ENCODE results near the gene LRP4.
A peak's percentile ranks its signal among the peaks of the same experiment; 100 is the strongest.
"Not testable (repeated sequence)": the region's sequence is repeated elsewhere in the genome, so short reads cannot be mapped to it uniquely, and the experiment has no call there.

LRP4 gene

GRCh38 chr11:46918083-46918787, at the start of gene LRP4:
Gene LRP4, minus strand, starts transcription at chr11:46918550. Its CDS starts 171 bp downstream, at chr11:46918379.
- DNase-seq = no peak
- in situ Hi-C loops (cut with MboI; ENCODE audit: low pct_unique_long_range_greater_than_20kb, low sequenced_read_pairs) = no loop called here

GRCh38 chr11:46967962-46968361, 49.6 kb upstream of the LRP4 start:
- peak; percentile 15 for DNase-seq
- in situ Hi-C loops (cut with MboI; ENCODE audit: low pct_unique_long_range_greater_than_20kb, low sequenced_read_pairs) = no loop called here

GRCh38 chr11:46966773-46967172, 48.4 kb upstream of the LRP4 start:
- in situ Hi-C loops (cut with MboI; ENCODE audit: low pct_unique_long_range_greater_than_20kb, low sequenced_read_pairs) = no loop called here
- no peak for DNase-seq

GRCh38 chr11:46963844-46964243, 45.5 kb upstream of the LRP4 start:
- DNase-seq = no peak
- in situ Hi-C loops (cut with MboI; ENCODE audit: low pct_unique_long_range_greater_than_20kb, low sequenced_read_pairs) = no loop called here

- DNase-seq; in situ Hi-C loops (cut with MboI; ENCODE audit: low pct_unique_long_range_greater_than_20kb, low sequenced_read_pairs): not testable (repeated sequence)
These were observed 43.5 kb upstream of the LRP4 start for GRCh38 chr11:46961886-46962285.

GRCh38 chr11:46961041-46961440, 42.7 kb upstream of the LRP4 start:
- in situ Hi-C loops (cut with MboI; ENCODE audit: low pct_unique_long_range_greater_than_20kb, low sequenced_read_pairs) = no loop called here
- DNase-seq = no peak

- DNase-seq = no peak
- in situ Hi-C loops (cut with MboI; ENCODE audit: low pct_unique_long_range_greater_than_20kb, low sequenced_read_pairs) = no loop called here
These were observed 40.4 kb upstream of the LRP4 start for GRCh38 chr11:46958777-46959176.

- DNase-seq = no peak
- in situ Hi-C loops (cut with MboI; ENCODE audit: low pct_unique_long_range_greater_than_20kb, low sequenced_read_pairs) = no loop called here
These were observed 34.7 kb upstream of the LRP4 start for GRCh38 chr11:46953093-46953492.

- in situ Hi-C loops (cut with MboI; ENCODE audit: low pct_unique_long_range_greater_than_20kb, low sequenced_read_pairs) = no loop called here
- no peak for DNase-seq
These were observed 34.2 kb upstream of the LRP4 start for GRCh38 chr11:46952553-46952952.

- no peak for DNase-seq
- in situ Hi-C loops (cut with MboI; ENCODE audit: low pct_unique_long_range_greater_than_20kb, low sequenced_read_pairs) = no loop called here
These were observed 33.5 kb upstream of the LRP4 start for GRCh38 chr11:46951864-46952263.

- in situ Hi-C loops (cut with MboI; ENCODE audit: low pct_unique_long_range_greater_than_20kb, low sequenced_read_pairs) = no loop called here
- no peak for DNase-seq
These were observed 30.9 kb upstream of the LRP4 start for GRCh38 chr11:46949297-46949696.

- no peak for DNase-seq
- in situ Hi-C loops (cut with MboI; ENCODE audit: low pct_unique_long_range_greater_than_20kb, low sequenced_read_pairs) = no loop called here
These were observed 30.2 kb upstream of the LRP4 start for GRCh38 chr11:46948378-46949131.

GRCh38 chr11:46947399-46948077, 29.2 kb upstream of the LRP4 start:
- no peak for DNase-seq
- in situ Hi-C loops (cut with MboI; ENCODE audit: low pct_unique_long_range_greater_than_20kb, low sequenced_read_pairs) = no loop called here

GRCh38 chr11:46944356-46945075, 26.2 kb upstream of the LRP4 start:
- in situ Hi-C loops (cut with MboI; ENCODE audit: low pct_unique_long_range_greater_than_20kb, low sequenced_read_pairs) = no loop called here
- no peak for DNase-seq

- DNase-seq = no peak
- in situ Hi-C loops (cut with MboI; ENCODE audit: low pct_unique_long_range_greater_than_20kb, low sequenced_read_pairs) = no loop called here
These were observed 23.8 kb upstream of the LRP4 start for GRCh38 chr11:46942172-46942571.

GRCh38 chr11:46936138-46937110, 18.1 kb upstream of the LRP4 start, which contains the start of gene CSTPP1:
Gene CSTPP1, plus strand, starts transcription at chr11:46936761. Its CDS starts 45 bp downstream, at chr11:46936806.
- DNase-seq = peak; percentile 88
- in situ Hi-C loops (cut with MboI; ENCODE audit: low pct_unique_long_range_greater_than_20kb, low sequenced_read_pairs) = no loop called here

- peak; percentile 62 for DNase-seq
- in situ Hi-C loops (cut with MboI; ENCODE audit: low pct_unique_long_range_greater_than_20kb, low sequenced_read_pairs) = no loop called here
These were observed 11.7 kb upstream of the LRP4 start for GRCh38 chr11:46930089-46930488.

- in situ Hi-C loops (cut with MboI; ENCODE audit: low pct_unique_long_range_greater_than_20kb, low sequenced_read_pairs); DNase-seq: not testable (repeated sequence)
These were observed 10.4 kb upstream of the LRP4 start for GRCh38 chr11:46928701-46929100.
